Transverse colon (tissue), 3 donors: Measurements from ENCODE around the gene OR2AT4.

Experiments used
- EP300 ChIP-seq: sonication (generic); formaldehyde crosslinking; IDR thresholded peaks from one replicate; pipeline ENCODE4 v1.6.1; 2017; ENCODE audit warnings: antibody characterized with exemption, low read depth
- POLR2A ChIP-seq: fragments of 450-650 bp; IDR thresholded peaks from one replicate; pipeline ENCODE4 v1.6.1; 2016; ENCODE audit warnings: antibody characterized with exemption, mild to moderate bottlenecking, moderate library complexity
- TF ChIP-seq, protein P1 (sequence below), 5 experiments: fragments of 200-600 bp in 3 of 5; fragments of 450-650 bp in 2 of 5; sonication (generic) in 3 of 5; IDR thresholded peaks; 1 replicate in 2 of 5; 2 replicates in 3 of 5; pipeline ENCODE4 v1.5.1; 2016 to 2017; ENCODE audit warnings: antibody characterized with exemption in 5 of 5, inconsistent platforms in 3 of 5, mild to moderate bottlenecking in 2 of 5, moderate library complexity in 1 of 5

- TF ChIP-seq, protein P1, sequence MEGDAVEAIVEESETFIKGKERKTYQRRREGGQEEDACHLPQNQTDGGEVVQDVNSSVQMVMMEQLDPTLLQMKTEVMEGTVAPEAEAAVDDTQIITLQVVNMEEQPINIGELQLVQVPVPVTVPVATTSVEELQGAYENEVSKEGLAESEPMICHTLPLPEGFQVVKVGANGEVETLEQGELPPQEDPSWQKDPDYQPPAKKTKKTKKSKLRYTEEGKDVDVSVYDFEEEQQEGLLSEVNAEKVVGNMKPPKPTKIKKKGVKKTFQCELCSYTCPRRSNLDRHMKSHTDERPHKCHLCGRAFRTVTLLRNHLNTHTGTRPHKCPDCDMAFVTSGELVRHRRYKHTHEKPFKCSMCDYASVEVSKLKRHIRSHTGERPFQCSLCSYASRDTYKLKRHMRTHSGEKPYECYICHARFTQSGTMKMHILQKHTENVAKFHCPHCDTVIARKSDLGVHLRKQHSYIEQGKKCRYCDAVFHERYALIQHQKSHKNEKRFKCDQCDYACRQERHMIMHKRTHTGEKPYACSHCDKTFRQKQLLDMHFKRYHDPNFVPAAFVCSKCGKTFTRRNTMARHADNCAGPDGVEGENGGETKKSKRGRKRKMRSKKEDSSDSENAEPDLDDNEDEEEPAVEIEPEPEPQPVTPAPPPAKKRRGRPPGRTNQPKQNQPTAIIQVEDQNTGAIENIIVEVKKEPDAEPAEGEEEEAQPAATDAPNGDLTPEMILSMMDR (IDR thresholded peaks at IDR 0.05): no peak
- TF ChIP-seq EP300: no peak
- TF ChIP-seq POLR2A: no peak
Measured at GRCh38 chr11:75055511-75055910, 41.2 kb downstream of the OR2AT4 start.
